ENCODE results near the gene KLHL6.

GRCh38 chr3:183503746-183504145, 51.8 kb downstream of the KLHL6 start:
- no peak for TF ChIP-seq CTCF (IDR thresholded peaks at IDR 0.05; ENCODE audit: poor library complexity)
- no peak for TF ChIP-seq EZH2phosphoT487 (IDR thresholded peaks at IDR 0.05; ENCODE audit: low read depth, severe bottlenecking, unreplicated experiment)
